HG03354 (cell line): ENCODE results near the gene GPR83.
"Not testable (repeated sequence)": the region's sequence is repeated elsewhere in the genome, so short reads cannot be mapped to it uniquely, and the experiment has no call there.

Experiments used
- ATAC-seq: cut with Tn5 transposase; IDR thresholded peaks from one replicate; pipeline ENCODE4 v1.9.1; 2021; ENCODE audit warnings: mild to moderate bottlenecking; ENCODE audit not compliant: unreplicated experiment, poor library complexity, severe bottlenecking

GPR83 gene

GRCh38 chr11:94400839-94401772 lies at the start of gene GPR83:
Gene GPR83, minus strand, starts transcription at chr11:94401419. Its CDS starts 172 bp downstream, at chr11:94401247.
- no peak for ATAC-seq

- ATAC-seq, result no peak
Measured at GRCh38 chr11:94450048-94450447, 48.8 kb upstream of the GPR83 start.

- ATAC-seq, result no peak
Measured at GRCh38 chr11:94449437-94449836, 48.2 kb upstream of the GPR83 start.

- no peak for ATAC-seq
Measured at GRCh38 chr11:94449029-94449428, 47.8 kb upstream of the GPR83 start.

- ATAC-seq, result no peak
Measured at GRCh38 chr11:94447149-94447548, 45.9 kb upstream of the GPR83 start.

- no peak for ATAC-seq
Measured at GRCh38 chr11:94445641-94446040, 44.4 kb upstream of the GPR83 start.

- no peak for ATAC-seq
Measured at GRCh38 chr11:94433049-94433448, 31.8 kb upstream of the GPR83 start.

- ATAC-seq, result no peak
Measured at GRCh38 chr11:94424662-94425061, 23.4 kb upstream of the GPR83 start.

GRCh38 chr11:94424011-94424410 lies 22.8 kb upstream of the GPR83 start:
- no peak for ATAC-seq

GRCh38 chr11:94423507-94423906 lies 22.3 kb upstream of the GPR83 start:
- no peak for ATAC-seq

- ATAC-seq, result no peak
Measured at GRCh38 chr11:94418123-94418765, 17.0 kb upstream of the GPR83 start.

GRCh38 chr11:94417386-94417987 lies 16.3 kb upstream of the GPR83 start:
- no peak for ATAC-seq

GRCh38 chr11:94405062-94405833 lies 4.0 kb upstream of the GPR83 start:
- no peak for ATAC-seq

GRCh38 chr11:94402355-94402754 lies 1.1 kb upstream of the GPR83 start:
- no peak for ATAC-seq

GRCh38 chr11:94401773-94402265 lies 600 bp upstream of the GPR83 start:
- no peak for ATAC-seq

GRCh38 chr11:94400457-94400838 lies 771 bp downstream of the GPR83 start:
- ATAC-seq, result no peak

GRCh38 chr11:94400050-94400449 lies 1.2 kb downstream of the GPR83 start:
- no peak for ATAC-seq

GRCh38 chr11:94398101-94398500 lies 3.1 kb downstream of the GPR83 start:
- ATAC-seq, result no peak

- no peak for ATAC-seq
Measured at GRCh38 chr11:94396282-94396681, 4.9 kb downstream of the GPR83 start.

GRCh38 chr11:94391937-94392336 lies 9.3 kb downstream of the GPR83 start:
- not testable (repeated sequence) for ATAC-seq
